Stimulated activated CD4-positive, alpha-beta T cell treated with anti-CD3 and anti-CD28 coated beads, Interleukin-4, amount 100 ng/mL, for 4 hours (primary cell): ENCODE measurements around the gene ARFRP1.
A peak's percentile ranks its signal among the peaks of the same experiment; 100 is the strongest.

Experiments used
- DNase-seq, 2 experiments: peaks; one replicate each; pipeline ENCODE4 v3.0.0-alpha.2; 2020

The ARFRP1 gene

GRCh38 chr20:63707558-63708300, at the start of gene ARFRP1, which contains the start of gene ZGPAT:
TSS of gene ARFRP1 (minus strand) at chr20:63707976. CDS start at chr20:63707091, 885 bp downstream.
TSS of gene ZGPAT (plus strand) at chr20:63708039. CDS start at chr20:63708581, 542 bp downstream.
- DNase-seq, result peak; percentile 87

GRCh38 chr20:63756648-63756991, 48.8 kb upstream of the ARFRP1 start:
- DNase-seq, result no peak

DNA sequence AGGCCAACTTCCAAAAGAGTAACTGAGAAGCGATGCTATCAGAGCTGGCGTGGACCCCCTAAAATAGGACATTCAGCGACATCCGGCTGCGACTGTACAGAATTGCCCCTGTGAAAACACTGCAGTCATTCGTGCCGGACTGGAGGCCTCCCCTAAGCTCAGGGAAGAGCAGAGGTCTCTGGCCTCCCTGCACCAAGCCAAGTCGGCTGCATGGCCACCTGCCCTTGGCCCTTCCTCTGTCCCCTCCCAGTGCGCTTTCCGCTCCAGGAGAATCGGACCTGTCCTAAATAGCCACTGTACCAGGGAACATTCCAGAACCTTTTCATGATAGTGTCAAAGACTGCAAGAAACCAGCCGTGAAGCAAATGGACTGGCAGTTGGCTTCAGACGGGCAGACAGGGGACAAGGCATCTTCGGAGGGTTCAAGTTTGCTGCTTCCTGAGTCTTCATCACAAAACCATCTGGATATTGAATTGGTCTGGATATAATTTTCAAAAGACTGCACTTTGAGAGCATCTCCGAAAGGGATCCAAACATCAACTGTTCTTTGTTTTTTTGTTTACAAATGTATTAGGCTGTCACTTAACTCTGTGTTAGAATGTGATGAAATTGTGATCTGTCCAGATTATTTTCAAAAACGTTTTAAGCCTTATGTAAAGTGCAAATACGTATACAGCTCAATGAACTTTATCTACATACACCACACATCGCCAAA, 48.3 kb upstream of the ARFRP1 start:
- DNase-seq, result no peak

- DNase-seq, result no peak
Measured at GRCh38 chr20:63754008-63754407, 46.2 kb upstream of the ARFRP1 start.

GRCh38 chr20:63753381-63753780, 45.6 kb upstream of the ARFRP1 start:
- DNase-seq, result no peak

DNA sequence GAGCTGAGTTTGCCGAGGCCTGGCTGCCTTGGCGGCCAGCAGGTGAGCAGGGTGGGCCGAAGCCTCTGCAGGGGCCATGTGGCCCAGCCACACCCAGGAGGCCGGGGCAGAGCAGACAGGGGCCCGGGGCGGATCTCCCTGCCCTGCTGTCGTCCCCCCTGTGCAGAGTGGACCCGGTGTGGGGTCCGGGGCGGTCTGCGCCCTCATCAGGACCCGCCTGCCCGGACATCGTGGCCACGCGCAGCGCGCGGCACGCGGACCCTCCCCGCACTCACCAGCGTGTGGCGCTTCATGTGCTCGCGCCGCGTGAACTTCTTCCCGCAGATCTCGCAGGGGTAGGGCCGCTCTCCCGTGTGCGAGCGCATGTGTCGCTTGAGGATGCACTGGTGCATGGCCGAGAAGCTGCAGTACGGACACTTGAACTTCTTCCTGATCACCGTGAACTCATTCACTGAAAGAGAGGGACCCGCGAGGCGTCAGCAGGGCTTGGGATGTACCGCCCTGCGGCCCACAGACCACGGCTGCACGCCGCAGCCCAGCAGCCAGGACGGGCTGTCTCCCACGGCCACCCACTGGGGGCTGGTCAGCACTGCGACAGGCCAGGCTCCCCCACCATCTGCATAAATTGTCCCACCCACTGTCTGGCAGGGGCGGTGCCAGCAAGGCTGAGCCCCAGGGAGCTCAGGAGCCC, 44.8 kb upstream of the ARFRP1 start:
- DNase-seq, result no peak

DNA sequence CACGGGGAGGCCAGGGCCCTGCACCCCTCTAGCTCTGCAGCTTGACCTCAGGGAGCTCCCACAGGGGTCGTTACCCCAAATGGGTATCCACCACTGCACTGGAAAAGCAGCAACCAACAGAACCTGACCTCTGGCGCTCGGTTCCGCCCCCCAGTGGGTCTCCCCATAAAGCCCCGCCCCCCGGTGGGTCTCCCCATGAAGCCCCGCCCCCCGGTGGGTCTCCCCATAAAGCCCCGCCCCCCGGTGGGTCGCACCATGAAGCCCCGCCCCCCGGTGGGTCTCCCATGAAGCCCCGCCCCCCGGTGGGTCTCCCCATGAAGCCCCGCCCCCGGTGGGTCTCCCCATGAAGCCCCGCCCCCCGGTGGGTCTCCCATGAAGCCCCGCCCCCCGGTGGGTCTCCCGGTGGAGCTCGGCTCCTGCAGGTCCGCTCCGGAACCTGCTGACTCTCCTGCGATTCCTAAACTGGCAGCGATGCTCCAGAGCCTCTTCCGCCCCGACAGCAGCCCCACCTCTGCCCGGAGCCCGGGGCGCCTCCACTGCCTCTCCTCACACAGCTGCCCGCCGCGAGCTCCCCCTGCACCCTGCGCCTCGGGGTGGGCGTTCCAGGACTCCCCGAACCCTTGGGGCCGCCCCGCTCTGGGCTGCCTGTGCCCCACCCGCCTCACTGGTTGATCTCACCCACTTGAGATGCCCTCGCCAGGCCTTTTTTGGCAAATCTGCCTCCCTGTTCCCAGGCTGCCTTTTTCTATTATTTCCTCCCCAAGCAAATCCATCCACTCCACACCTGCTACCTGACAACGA, 43.9 kb upstream of the ARFRP1 start:
- DNase-seq, result no peak

DNA sequence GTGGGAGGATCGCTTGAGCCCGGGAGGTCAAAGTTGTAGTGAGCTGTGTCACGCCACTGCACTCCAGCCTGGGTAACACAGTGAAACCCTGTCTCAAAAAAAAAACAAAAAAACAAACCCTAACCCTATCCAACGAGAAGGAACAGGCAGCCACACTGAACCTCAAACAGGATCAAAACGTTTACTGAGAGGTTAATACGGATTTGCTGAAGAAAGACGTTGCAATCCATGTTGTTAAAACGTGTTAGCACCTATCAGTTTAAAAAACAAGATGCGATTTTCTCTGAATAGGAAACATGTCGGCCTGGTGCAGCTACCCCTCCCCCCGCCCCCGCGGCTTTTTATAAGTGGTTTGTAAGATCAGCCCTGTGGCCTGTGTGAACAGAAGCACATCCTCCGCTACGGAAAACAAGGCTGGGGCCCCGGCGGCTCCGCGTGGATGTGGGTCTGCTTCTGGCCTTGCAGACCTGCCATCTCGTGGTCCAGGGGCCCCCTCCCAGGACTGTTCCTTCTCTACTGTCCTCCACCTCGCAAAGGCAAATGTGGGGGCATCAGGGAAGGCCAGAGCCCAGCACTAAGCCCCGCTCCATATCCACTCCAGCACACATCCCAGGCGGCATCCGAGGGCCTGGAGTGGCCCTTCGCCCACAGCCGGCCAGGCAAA, 43.2 kb upstream of the ARFRP1 start:
- DNase-seq, result peak; percentile 51 to 62

DNA sequence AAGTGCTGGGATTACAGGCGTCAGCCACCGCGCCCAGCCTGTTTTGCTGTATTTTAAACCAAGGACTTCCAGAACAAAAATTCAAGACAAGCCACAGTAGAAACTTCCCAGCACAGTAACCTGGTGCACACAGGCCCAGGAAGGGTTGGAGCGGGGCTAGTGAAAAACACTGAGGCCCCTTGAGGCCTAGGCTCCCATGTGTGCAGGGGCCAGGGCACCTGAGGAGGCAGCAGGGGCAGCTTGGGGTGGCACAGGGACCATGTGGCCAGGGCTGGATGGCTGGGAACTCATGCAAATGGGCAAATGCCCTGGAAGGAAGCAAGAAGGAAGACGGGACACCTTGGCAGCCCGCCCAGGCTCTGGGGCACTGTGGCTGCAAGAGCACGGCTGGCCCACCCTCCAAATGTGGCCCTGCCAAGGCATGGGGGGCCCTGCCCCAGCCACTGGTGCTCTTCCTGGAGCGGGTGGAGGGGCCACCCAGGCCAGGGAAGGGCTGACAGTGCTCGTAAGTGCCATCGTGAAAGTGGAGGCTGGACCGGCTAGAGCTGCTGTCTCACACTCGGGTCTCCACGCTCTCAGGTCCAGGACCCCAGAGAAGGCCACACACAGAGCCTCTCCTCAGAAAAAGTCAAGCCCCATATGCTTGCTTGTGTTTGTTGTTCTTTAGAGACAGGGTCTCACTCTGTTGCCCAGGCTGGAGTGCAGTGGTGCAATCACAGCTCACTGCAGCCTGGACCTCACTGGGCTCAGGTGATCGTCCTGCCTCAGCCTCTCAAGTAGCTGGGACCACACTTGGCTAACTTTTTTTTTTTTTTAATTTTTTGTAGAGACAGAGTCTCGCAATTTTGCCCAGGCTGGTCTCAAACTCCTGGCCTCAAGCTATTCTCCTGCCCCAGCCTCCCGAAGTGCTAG, 42.1 kb upstream of the ARFRP1 start:
- no peak for DNase-seq

DNA sequence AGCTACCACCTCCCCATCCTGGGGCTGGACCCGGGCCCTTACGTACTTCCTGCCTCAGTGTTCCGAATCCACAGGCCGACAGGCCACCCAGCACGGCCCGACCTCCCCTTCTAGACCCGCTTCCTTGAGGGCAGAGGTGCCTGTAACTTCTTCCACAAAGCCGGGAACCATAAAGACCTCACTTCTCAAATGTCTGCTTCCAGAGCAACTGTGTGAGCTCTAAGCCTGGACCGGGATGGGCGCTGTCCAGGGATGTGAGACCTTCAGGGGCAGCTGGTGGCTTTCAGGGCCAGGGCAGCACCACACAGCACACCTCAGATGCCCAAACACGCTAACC, 41.1 kb upstream of the ARFRP1 start:
- DNase-seq, result no peak

- no peak for DNase-seq
Measured at GRCh38 chr20:63748070-63748933, 40.5 kb upstream of the ARFRP1 start.

DNA sequence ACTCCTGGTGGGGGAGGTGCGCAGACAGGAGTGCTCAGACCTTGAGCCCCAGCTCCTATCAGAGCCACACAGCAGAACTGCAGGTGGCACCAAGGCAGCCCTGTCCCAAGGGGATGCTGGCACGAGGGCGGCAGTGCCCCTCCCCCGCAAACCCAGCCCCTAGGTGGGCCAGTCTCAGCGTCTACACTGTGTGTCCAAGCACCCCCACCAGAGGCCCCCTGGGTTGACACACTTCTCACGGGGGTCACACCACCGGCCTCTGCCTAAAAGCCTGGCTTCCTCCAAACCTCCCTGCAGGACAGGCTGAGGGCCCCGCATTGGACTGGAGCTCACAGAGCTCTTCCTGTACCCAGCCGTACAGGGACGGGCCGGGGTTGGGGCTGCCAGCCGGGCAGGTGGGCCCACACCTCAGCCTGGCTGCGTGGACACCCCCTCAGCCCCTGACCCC, 39.9 kb upstream of the ARFRP1 start:
- DNase-seq, result no peak

GRCh38 chr20:63746751-63747315, 39.1 kb upstream of the ARFRP1 start:
- DNase-seq, result no peak

- DNase-seq, result no peak
Measured at GRCh38 chr20:63745961-63746731, 38.4 kb upstream of the ARFRP1 start.

DNA sequence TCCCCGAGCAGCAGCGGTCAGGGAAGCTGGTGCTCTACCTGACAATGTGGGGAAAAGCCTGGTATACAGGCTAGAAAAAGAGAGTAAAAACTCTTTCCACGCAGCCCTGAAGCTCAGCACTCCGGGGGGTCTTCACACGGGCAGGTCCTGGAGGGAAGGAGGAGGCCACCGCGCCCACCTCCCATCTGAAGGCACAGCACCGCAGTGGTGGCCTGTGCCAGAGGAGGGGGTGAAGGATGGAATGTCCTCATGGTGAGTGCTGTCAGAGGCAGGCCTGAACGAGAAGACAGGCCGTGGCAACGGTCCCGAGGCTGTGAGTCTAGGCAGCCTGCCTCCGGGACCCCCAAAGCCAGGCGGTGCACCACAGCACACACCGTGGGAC, 37.6 kb upstream of the ARFRP1 start:
- no peak for DNase-seq

GRCh38 chr20:63744574-63745423, 37.0 kb upstream of the ARFRP1 start:
- no peak for DNase-seq

DNA sequence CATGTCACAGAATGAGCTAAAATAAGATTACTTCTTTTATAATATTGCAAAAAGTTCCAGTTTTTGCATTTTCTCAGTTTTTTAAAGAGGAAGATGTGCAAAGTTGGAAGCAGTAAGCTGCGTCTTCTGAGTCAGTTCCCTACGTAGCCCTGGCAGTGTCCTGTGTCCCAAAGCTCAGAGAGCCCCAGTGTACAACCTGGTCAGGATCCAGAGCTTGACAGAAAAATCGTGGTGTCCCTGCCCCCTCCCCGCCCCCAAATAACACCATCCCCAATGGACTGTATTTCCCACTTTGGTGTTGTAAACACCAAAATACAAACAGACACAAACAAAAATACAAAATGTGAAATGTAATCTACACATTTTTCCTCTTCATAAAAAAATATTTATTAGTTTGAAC, 36.4 kb upstream of the ARFRP1 start:
- no peak for DNase-seq
